Testis (tissue), 3 donors: ENCODE data around the gene ESYT2. TPM values are rescaled to one million over a fixed set of nuclear protein-coding genes. Genes with fewer than 3 reads are reported as not detected.
A peak's percentile ranks its signal among the peaks of the same experiment; 100 is the strongest.

Experiments
- DNase-seq: peaks from one replicate; pipeline ENCODE4 v3.0.0-alpha.2; 2019
- H3K27ac ChIP-seq, 2 donors: fragments of 200-600 bp; sonication (generic); one replicate each; pipeline ENCODE4 v1.5.1; 2019
- H3K27me3 ChIP-seq: fragments of 200-600 bp; sonication (generic); one replicate; pipeline ENCODE4 v1.5.1; 2019
- H3K36me3 ChIP-seq: fragments of 200-600 bp; sonication (generic); one replicate; pipeline ENCODE4 v1.5.1; 2017; ENCODE audit warnings: low read depth; ENCODE audit errors: missing control alignments
- H3K4me1 ChIP-seq: fragments of 200-600 bp; sonication (generic); one replicate; pipeline ENCODE4 v1.5.1; 2019
- H3K4me3 ChIP-seq, 2 donors: fragments of 200-600 bp; sonication (generic); one replicate each; pipeline ENCODE4 v1.5.1; 2017 to 2019
- H3K9me3 ChIP-seq: fragments of 200-600 bp; sonication (generic); one replicate; pipeline ENCODE4 v1.5.1; 2017
- CTCF ChIP-seq, 3 experiments: fragments of 450-650 bp in 2 of 3; fragments of 200-600 bp in 1 of 3; sonication (generic) in 1 of 3; IDR thresholded peaks; one replicate each; pipeline ENCODE4 v1.5.1; 2016 to 2019; ENCODE audit warnings: antibody characterized with exemption in 3 of 3, mild to moderate bottlenecking in 2 of 3, moderate library complexity in 1 of 3
- POLR2A ChIP-seq: fragments of 450-650 bp; IDR thresholded peaks from one replicate; pipeline ENCODE4 v1.6.1; 2017; ENCODE audit warnings: antibody characterized with exemption, mild to moderate bottlenecking, moderate library complexity
- WGBS, 2 donors: methylation state at CpG; one replicate each; pipeline ENCODE4 v1.1.5; 2018; 5-methylcytosine and 5-hydroxymethylcytosine counted together
- intact Hi-C: fragments of 100-400 bp; cut with DNase I; formaldehyde crosslinking; loops from one replicate; pipeline ENCODE4 v1.15.1; 2023; ENCODE audit warnings: low total_unique reads
- polyA plus RNA-seq: library from polyadenylated mRNA; stranded (reverse); fragments of 350-450 nt; fragmentation: Illumina TruSeq; extraction: RNeasy Lipid Tissue Mini Kit (QIAGEN cat#74804); gene quantifications from one replicate; pipeline ENCODE4 v1.2.3, GENCODE V29; 2014; ENCODE audit warnings: low read depth, low replicate concordance; ENCODE audit not compliant: insufficient read depth
- total RNA-seq, 2 donors: library from RNA; depleted of rRNA; stranded (reverse); fragments of >200 nt; gene quantifications; one replicate each; pipeline ENCODE4 v1.2.3, GENCODE V29; 2016

Gene ESYT2
- total and polyA plus RNA-seq, 3 donors from 2014 or later, result 53.9 to 73.1 (median 61.1) TPM

GRCh38 chr7:158861004-158861787 is 31.9 kb upstream of the ESYT2 start:
- intact Hi-C loops, result no loop called here
- Histone ChIP-seq H3K4me1 (peaks cover 38% of the 10 kb centered on the region), H3K27me3 (no peaks in the 10 kb centered on the region), H3K27ac (peak overlapping the region in 1 of 2 donors; percentile 60), H3K9me3 (no peaks in the 10 kb centered on the region), H3K4me3 (no peak overlapping the region), H3K36me3 (no peaks in the 10 kb centered on the region)
- WGBS, 2 donors, result 62 to 63% methylated on average over 15 of the region's 15 CpGs
- DNase-seq, result no peak
- TF ChIP-seq POLR2A, result no peak
- no peak for TF ChIP-seq CTCF (IDR thresholded peaks at IDR 0.05)

DNA sequence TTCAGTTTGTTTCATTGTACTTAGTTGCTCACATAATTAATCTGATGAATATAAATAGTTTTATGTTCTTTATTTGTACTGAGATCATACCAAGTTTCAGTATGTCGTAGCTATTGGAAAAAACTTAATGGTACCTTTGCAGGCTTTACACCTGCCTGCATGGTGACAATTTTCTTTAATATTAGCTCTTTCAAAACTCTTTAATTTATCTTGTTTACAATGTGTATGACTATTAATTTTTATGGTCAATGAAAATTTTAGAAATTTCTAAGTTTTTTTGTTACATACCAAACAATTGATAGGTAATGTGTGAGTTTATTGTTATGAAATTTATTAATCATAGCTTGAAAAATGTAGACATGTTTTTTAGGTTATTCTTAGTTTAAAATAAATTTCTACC is 31.1 kb upstream of the ESYT2 start:
- peaks cover 38% of the 10 kb centered on the region for H3K4me1 ChIP-seq
- H3K36me3 ChIP-seq, result no peaks in the 10 kb centered on the region
- H3K4me3 ChIP-seq, result no peak overlapping the region
- H3K27ac ChIP-seq, result peak overlapping the region in 1 of 2 donors; percentile 60
- no peak for DNase-seq
- TF ChIP-seq CTCF (IDR thresholded peaks at IDR 0.05) (no peak), POLR2A (no peak)
- intact Hi-C loops, result no loop called here
- 78 to 93% methylated on average over 1 of the region's 1 CpG for WGBS, 2 donors
- no peaks in the 10 kb centered on the region for H3K27me3 ChIP-seq
- no peaks in the 10 kb centered on the region for H3K9me3 ChIP-seq

DNA sequence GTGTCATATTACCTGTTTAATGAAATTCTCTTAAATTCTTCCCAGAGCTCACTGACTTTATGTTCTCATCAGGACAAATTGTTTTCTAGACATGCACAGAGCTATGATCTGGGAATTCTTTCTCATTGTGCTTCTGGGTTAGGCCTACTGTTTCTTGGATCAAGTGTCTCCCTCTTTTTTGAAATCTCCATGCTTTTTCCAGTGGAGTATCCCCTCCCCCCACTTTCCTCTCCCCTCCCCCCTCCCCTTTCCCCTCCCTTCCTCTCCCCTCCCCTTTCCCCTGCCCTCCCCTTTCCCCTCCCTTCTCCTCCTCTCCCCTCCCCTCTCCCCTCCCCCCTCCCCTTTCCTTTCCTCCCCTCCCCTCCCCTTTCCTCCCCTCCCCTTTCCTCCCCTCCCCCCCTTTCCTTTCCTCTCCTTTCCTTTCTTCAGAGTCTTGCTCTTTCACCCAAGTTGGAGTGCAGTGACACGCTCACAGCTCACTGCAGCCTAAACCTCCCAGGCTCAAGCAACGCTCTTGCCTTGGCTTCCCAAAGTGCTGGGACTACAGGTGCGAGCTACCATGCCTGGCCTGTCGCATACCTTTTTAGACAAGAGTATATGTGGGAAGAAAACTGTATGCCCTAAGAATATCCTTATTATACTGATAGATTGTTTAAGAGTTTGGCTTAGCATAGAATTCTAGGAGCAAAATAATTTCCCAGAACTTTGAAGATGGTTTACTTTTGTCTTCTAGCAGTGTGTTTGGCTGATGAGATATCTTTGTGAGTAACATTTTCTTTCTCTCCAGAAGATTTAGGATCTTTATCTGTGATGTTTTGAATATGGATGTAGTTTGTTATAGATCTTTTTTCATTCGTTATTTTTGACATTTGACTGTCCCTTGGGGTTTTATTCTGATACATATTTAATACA is 29.5 kb upstream of the ESYT2 start:
- DNase-seq, result no peak
- 56 to 66% methylated on average over 5 of the region's 5 CpGs for WGBS, 2 donors
- Histone ChIP-seq H3K36me3 (no peaks in the 10 kb centered on the region), H3K4me3 (no peak overlapping the region), H3K27ac (peak overlapping the region; percentile 68 to 87), H3K4me1 (peaks cover 28% of the 10 kb centered on the region), H3K9me3 (no peaks in the 10 kb centered on the region), H3K27me3 (no peaks in the 10 kb centered on the region)
- TF ChIP-seq POLR2A, result no peak
- no peak for TF ChIP-seq CTCF (IDR thresholded peaks at IDR 0.05)
- intact Hi-C loops, result no loop called here

- Histone ChIP-seq H3K27ac (peak overlapping the region; percentile 68 to 87), H3K36me3 (no peaks in the 10 kb centered on the region), H3K27me3 (no peaks in the 10 kb centered on the region), H3K4me1 (peaks cover 24% of the 10 kb centered on the region), H3K9me3 (no peaks in the 10 kb centered on the region), H3K4me3 (peak overlapping the region; percentile 83 to 84)
- intact Hi-C loops, result no loop called here
- TF ChIP-seq CTCF (IDR thresholded peaks at IDR 0.05), result no peak
- no peak for TF ChIP-seq POLR2A
- DNase-seq, result no peak
- 4 to 5% methylated on average over 27 to 31 of the region's 31 CpGs for WGBS, 2 donors
Observed at GRCh38 chr7:158856883-158857668, 27.8 kb upstream of the ESYT2 start.
